ENCODE measurements around the gene MATR3.

- TF ChIP-seq POLR2A (IDR thresholded peaks at IDR 0.05) (no peak), CTCF (IDR thresholded peaks at IDR 0.05) (no peak), EP300 (IDR thresholded peaks at IDR 0.05) (no peak)
Measured at GRCh38 chr5:139282197-139282557, 11.4 kb upstream of the MATR3 start.
